Fibroblast of the aortic adventitia (primary cell): Measurements from ENCODE around the gene LGMN. TPM values are rescaled to one million over a fixed set of nuclear protein-coding genes. Genes with fewer than 3 reads are reported as not detected.
"Not testable (repeated sequence)": the region's sequence is repeated elsewhere in the genome, so short reads cannot be mapped to it uniquely, and the experiment has no call there.

Experiments used
- DNase-seq: peaks from one replicate; pipeline ENCODE4 v3.0.0-alpha.2; 2010; ENCODE audit warnings: low read depth
- H3K4me3 ChIP-seq: 2 replicates; pipeline ENCODE4 v1.5.1; 2011; ENCODE audit warnings: low read depth, mild to moderate bottlenecking, control low read depth, low read length, moderate library complexity
- total RNA-seq: library from RNA; depleted of rRNA; stranded (reverse); fragments of >200 nt; gene quantifications from 2 replicates; pipeline ENCODE4 v1.2.3, GENCODE V29; 2012; ENCODE audit warnings: low replicate concordance
- TF ChIP-seq, protein P1 (sequence below): IDR thresholded peaks from 2 replicates; pipeline ENCODE4 v1.5.1; 2011; ENCODE audit warnings: mild to moderate bottlenecking, low read length, control low read depth, inconsistent platforms; ENCODE audit not compliant: insufficient read depth

Gene LGMN
- total RNA-seq, 1 donor, result 28.6 TPM

DNA sequence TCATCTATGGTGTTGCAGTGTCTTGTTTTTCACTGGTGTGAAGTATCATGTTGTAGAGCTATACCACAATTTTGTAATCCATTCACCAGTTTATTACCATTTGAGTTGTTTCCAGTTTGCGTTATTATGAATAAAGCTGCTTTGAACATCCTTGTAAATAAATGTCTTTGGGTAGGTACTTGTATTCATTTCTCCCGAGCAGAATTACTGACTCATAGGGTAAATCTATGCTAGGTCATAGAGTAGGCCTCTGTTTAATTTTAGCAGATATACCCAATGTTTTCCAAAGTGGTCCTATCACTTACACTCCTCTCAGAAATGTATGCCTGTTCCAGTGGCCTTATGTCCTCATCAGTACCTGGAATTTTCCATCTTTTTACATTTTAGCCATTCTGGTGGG is 39.1 kb upstream of the LGMN start:
- H3K4me3 ChIP-seq, result no peak overlapping the region
- TF ChIP-seq, protein P1, sequence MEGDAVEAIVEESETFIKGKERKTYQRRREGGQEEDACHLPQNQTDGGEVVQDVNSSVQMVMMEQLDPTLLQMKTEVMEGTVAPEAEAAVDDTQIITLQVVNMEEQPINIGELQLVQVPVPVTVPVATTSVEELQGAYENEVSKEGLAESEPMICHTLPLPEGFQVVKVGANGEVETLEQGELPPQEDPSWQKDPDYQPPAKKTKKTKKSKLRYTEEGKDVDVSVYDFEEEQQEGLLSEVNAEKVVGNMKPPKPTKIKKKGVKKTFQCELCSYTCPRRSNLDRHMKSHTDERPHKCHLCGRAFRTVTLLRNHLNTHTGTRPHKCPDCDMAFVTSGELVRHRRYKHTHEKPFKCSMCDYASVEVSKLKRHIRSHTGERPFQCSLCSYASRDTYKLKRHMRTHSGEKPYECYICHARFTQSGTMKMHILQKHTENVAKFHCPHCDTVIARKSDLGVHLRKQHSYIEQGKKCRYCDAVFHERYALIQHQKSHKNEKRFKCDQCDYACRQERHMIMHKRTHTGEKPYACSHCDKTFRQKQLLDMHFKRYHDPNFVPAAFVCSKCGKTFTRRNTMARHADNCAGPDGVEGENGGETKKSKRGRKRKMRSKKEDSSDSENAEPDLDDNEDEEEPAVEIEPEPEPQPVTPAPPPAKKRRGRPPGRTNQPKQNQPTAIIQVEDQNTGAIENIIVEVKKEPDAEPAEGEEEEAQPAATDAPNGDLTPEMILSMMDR, result no peak
- DNase-seq, result no peak

DNA sequence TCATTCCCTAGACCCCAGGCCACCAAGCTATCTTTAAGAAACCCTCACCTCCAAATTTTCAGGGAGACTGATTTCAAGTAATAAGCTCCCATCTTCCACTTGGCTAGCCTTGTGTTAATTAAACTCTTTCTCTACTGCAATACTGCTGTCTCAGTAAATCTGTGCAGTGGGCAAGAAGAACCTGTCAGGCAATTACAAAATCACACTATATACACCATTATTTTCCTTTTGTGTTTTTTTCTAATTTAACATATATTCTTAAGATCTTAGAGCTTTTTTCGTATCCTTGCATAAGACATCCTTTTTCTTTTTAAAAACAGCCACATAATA is 38.0 kb upstream of the LGMN start:
- no peak overlapping the region for H3K4me3 ChIP-seq

DNA sequence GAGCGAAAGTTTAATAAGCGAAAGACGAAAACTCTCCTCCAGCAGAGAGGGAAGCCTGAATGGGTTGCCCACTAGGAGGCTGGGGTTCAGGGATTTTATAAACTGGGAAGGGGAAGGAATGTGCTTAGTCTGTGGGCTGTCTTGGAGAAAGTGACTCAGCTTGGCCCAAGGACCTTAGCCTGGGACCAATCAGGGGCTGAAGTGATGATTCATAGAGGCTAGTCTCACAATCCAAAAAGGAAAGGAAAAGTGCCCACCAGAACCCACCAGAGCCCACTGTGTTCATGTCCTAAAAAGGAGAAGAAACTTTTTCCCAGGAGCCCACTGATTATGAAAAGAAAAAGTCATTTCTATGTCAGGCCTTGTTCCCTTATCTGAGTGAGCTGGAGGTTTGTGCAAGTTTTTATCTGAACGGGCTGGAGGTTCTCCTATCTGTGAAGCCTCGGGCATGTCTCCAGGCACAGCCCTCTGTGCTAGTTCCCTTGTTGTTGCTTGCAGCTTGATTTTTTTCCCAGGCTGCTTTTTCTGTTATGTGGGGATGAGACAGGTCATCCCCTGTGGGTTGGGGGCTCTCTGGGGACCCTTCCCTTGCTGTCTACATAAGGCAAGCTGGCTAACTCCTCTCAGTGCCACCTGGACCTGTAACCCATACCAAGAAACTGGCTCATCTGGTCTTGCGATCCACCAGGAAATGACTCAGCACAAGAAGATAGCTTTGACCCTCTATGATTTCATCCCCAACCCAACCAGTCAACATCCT is 37.4 kb upstream of the LGMN start:
- DNase-seq, result peak; percentile 90
- peak overlapping the region; percentile 2 for H3K4me3 ChIP-seq
- TF ChIP-seq, protein P1, result peak; percentile 50

More for the DNA sequence above, 38.0 kb upstream of the LGMN start:
- TF ChIP-seq, protein P1, result no peak
- no peak for DNase-seq

DNA sequence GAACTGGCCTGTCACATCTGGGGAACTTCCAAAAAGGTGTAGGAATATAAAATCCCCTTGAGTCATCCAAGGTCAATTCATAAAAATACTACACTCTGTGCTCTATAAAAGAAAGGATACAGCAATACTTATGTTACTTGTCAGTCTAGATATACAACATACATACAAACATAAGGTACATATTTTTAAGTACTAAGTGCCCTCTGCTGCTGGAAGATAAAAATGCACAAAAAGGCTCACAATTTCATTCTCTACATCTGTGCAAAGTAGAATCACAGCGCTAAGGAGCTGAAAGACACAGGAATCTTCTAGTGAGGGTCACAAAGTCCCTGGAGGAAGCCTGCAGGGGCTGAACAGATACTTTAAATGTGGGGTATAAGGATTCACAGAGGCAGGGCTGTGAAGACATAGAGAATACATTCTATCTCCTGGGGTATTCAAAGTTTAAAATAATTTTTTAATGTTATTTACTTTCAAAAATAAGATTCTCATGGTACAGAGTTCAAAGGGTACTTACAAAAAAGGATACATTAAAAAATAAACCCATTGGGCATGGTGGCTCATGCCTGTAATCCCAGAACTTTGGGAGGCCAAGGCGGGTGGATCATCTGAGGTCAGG is 35.5 kb upstream of the LGMN start:
- TF ChIP-seq, protein P1, result peak; percentile 64
- peak; percentile 80 for DNase-seq
- H3K4me3 ChIP-seq, result no peak overlapping the region

DNA sequence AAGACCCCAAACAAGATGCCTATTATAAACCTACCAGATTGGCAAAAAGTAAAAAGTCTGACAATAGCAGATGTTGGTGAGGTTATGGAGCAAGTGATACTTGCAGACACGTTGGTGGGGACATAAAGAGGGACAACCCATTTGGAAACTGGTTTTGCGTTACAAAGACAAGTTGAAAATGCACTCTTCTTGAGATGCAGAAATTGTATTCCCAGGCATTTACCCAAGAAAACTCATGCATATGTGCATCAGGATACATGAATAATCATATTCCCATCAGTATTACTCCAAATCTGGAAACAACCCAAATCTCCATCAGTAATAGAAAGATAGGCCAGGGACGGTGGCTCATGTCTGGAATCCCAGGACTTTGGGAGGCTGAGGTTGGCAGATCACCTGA is 32.9 kb upstream of the LGMN start:
- no peak for DNase-seq

DNA sequence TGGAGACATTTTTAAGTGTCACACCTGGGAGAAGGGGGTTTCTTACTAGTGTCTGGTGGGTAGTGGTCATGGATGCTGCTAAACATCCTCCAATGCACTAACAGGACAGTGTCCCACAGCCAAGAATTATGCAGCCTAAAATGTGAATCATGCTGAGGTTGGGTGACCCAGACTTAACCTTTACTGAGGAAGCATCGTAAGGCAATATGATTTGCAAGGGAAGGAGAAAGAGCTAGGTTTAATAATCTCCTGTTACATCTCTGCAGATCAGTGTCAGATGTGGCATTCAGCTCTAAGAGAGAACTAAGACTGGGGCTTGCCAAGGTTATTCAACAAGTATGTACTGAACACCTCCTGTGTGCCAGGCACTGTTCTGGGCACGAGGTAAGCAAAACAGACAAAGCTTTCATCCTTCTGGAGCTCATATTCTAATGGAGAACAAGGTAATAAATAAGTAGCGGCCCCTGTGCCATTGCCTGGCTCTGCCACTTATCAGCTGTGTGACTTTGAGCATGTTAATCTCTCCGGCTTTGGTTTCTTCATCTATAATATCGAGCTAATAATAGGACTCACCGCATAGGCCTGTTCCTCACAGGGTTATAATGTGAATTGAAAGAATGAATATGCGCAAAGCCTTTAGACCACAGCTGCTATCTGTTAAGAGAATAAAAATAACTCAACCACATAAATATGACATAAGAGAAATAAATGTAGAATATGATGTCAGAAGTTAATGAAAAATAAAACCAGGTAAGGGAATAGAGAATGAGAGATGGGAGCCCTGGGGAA is 32.2 kb upstream of the LGMN start:
- H3K4me3 ChIP-seq, result no peak overlapping the region
- DNase-seq, result peak; percentile 39
- TF ChIP-seq, protein P1, result no peak

More for the DNA sequence above, 32.9 kb upstream of the LGMN start:
- TF ChIP-seq, protein P1, result no peak
- no peak overlapping the region for H3K4me3 ChIP-seq

DNA sequence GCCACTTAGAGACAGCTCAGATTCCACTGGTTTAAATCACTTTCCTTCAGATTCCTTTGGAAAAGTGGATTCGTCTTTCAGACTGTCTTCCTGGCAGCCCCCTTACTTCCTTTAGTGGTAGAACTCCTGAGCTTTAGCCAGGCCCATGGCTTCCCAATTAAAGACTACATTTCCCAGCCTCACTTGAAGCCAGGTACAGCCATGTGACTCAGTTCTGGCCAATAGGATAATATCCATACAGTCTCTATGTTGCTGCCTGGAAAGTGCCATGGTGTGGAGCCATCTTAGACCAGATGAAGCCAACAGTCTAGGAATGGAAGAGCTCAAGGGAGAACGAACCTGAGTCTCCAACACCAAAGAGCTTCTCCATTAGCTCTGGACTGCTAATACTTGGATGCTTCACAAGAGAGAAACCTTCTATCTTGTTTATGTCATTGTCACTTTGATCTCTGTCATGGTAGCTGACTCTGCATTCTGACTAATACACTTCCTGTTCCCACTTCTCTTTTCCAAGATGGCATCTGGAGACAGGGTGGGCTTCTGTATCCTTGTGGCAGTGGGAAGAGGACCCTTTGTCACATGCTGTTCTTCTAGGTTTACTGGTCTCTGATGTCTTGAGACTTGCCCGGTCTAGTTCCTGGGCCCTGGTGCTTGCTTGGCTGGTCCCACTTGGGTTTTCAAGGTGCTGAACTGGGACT is 30.6 kb upstream of the LGMN start:
- DNase-seq, result not testable (repeated sequence)

DNA sequence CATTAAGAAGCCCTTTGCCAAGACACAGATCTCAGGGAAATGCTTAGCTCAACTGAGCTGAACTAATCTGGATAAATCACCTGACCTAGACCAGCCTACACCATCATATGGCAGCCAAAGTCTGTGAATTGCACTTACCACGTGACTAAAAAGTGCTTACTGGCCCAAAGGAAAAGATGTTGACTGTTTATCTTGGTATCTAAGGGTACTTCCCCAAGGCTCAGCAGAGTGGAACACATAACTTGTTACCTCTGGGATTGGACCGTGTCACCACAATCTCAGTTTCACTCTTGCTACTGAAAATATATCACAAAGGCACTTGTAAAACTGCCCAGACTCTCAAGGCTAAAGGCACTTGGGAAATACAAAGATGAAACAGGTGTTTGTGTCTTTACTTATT is 26.9 kb upstream of the LGMN start:
- DNase-seq, H3K4me3 ChIP-seq: not testable (repeated sequence)

More for the DNA sequence above, 30.6 kb upstream of the LGMN start:
- H3K4me3 ChIP-seq, result not testable (repeated sequence)
